Glomerular visceral epithelial cell (primary cell): Measurements from ENCODE around the gene NMNAT3.
"Not testable (repeated sequence)": the region's sequence is repeated elsewhere in the genome, so short reads cannot be mapped to it uniquely, and the experiment has no call there.

Experiments used
- DNase-seq: peaks from one replicate; pipeline ENCODE4 v3.0.0-alpha.2; 2016; ENCODE audit errors: extremely low spot score

The NMNAT3 gene

GRCh38 chr3:139636511-139636910, 41.3 kb downstream of the NMNAT3 start:
- no peak for DNase-seq

- no peak for DNase-seq
Observed at GRCh38 chr3:139634111-139634635, 43.6 kb downstream of the NMNAT3 start.

- DNase-seq, result no peak
Observed at GRCh38 chr3:139633511-139633910, 44.3 kb downstream of the NMNAT3 start.

- DNase-seq, result no peak
Observed at GRCh38 chr3:139630542-139630941, 47.2 kb downstream of the NMNAT3 start.

- DNase-seq, result peak; percentile 27
Observed at GRCh38 chr3:139629033-139629432, 48.7 kb downstream of the NMNAT3 start.

GRCh38 chr3:139627759-139628158, 50.0 kb downstream of the NMNAT3 start:
- no peak for DNase-seq

- no peak for DNase-seq
Observed at GRCh38 chr3:139620438-139620837, 57.3 kb downstream of the NMNAT3 start.

- no peak for DNase-seq
Observed at GRCh38 chr3:139619484-139619883, 58.3 kb downstream of the NMNAT3 start.

- DNase-seq, result no peak
Observed at GRCh38 chr3:139617672-139618268, 60.0 kb downstream of the NMNAT3 start.

- no peak for DNase-seq
Observed at GRCh38 chr3:139611528-139611927, 66.2 kb downstream of the NMNAT3 start.

- DNase-seq, result no peak
Observed at GRCh38 chr3:139610886-139611285, 66.9 kb downstream of the NMNAT3 start.

- no peak for DNase-seq
Observed at GRCh38 chr3:139608924-139609323, 68.8 kb downstream of the NMNAT3 start.

GRCh38 chr3:139608108-139608380, 69.7 kb downstream of the NMNAT3 start:
- DNase-seq, result no peak

GRCh38 chr3:139607257-139608107, 70.3 kb downstream of the NMNAT3 start:
- no peak for DNase-seq

GRCh38 chr3:139602003-139602402, 75.8 kb downstream of the NMNAT3 start:
- no peak for DNase-seq

- no peak for DNase-seq
Observed at GRCh38 chr3:139601191-139601961, 76.4 kb downstream of the NMNAT3 start.

- DNase-seq, result no peak
Observed at GRCh38 chr3:139597947-139598346, 79.8 kb downstream of the NMNAT3 start.

GRCh38 chr3:139591186-139591585, 86.6 kb downstream of the NMNAT3 start:
- not testable (repeated sequence) for DNase-seq

GRCh38 chr3:139588450-139588849, 89.3 kb downstream of the NMNAT3 start:
- peak; percentile 7 for DNase-seq

- DNase-seq, result no peak
Observed at GRCh38 chr3:139587797-139588196, 90.0 kb downstream of the NMNAT3 start.

GRCh38 chr3:139586420-139587017, 91.3 kb downstream of the NMNAT3 start:
- DNase-seq, result no peak

- no peak for DNase-seq
Observed at GRCh38 chr3:139585820-139586219, 92.0 kb downstream of the NMNAT3 start.
